Smooth muscle cell (in vitro differentiated cells): Measurements from ENCODE around the gene IRX3. TPM values are rescaled to one million over a fixed set of nuclear protein-coding genes. Genes with fewer than 3 reads are reported as not detected.

Source experiments
- DNase-seq: peaks from one replicate; lab custom pipeline; 2025; ENCODE audit not compliant: unreplicated experiment; lab: John Stamatoyannopoulos, UW
- H2AFZ ChIP-seq: fragments of 200-600 bp; sonication (generic); 2 replicates; pipeline ENCODE4 v1.6.0; 2016; ENCODE audit warnings: antibody characterized with exemption, low read depth, mild to moderate bottlenecking
- H3F3A ChIP-seq: fragments of 200-600 bp; sonication (generic); 2 replicates; pipeline ENCODE4 v1.6.0; 2017; ENCODE audit warnings: antibody characterized with exemption, low read depth
- H3K27ac ChIP-seq: fragments of 200-600 bp; sonication (generic); 2 replicates; pipeline ENCODE4 v1.5.1; 2016; ENCODE audit warnings: low read depth, mild to moderate bottlenecking
- H3K27me3 ChIP-seq: fragments of 200-600 bp; sonication (generic); 2 replicates; pipeline ENCODE4 v1.6.1; 2016; ENCODE audit warnings: low read depth, mild to moderate bottlenecking
- H3K36me3 ChIP-seq: fragments of 200-600 bp; sonication (generic); 2 replicates; pipeline ENCODE4 v1.5.1; 2016; ENCODE audit warnings: low read depth
- H3K4me1 ChIP-seq: fragments of 200-600 bp; sonication (generic); 2 replicates; pipeline ENCODE4 v1.5.1; 2016; ENCODE audit warnings: low read depth
- H3K4me2 ChIP-seq: fragments of 200-600 bp; sonication (generic); 2 replicates; pipeline ENCODE4 v1.6.0; 2016; ENCODE audit warnings: mild to moderate bottlenecking
- H3K4me3 ChIP-seq: fragments of 200-600 bp; sonication (generic); 2 replicates; pipeline ENCODE4 v1.5.1; 2016; ENCODE audit warnings: mild to moderate bottlenecking
- H3K79me2 ChIP-seq: fragments of 200-600 bp; sonication (generic); 2 replicates; pipeline ENCODE4 v1.6.0; 2016; ENCODE audit warnings: low read depth, mild to moderate bottlenecking
- H3K9ac ChIP-seq: fragments of 200-600 bp; sonication (generic); 2 replicates; pipeline ENCODE4 v1.6.0; 2016; ENCODE audit warnings: low read depth
- H3K9me3 ChIP-seq: fragments of 200-600 bp; sonication (generic); replicated peaks from 2 replicates; pipeline ENCODE4 v1.5.1; 2016; ENCODE audit warnings: low read depth
- H4K20me1 ChIP-seq: fragments of 200-600 bp; sonication (generic); 2 replicates; pipeline ENCODE4 v1.6.0; 2016; ENCODE audit warnings: low read depth
- WGBS: methylation state at CpG from one replicate; pipeline ENCODE4 v1.1.7; 2016; ENCODE audit warnings: low lambda C conversion rate; 5-methylcytosine and 5-hydroxymethylcytosine counted together
- polyA plus RNA-seq: library from polyadenylated mRNA; unstranded; fragments of >200 nt; fragmentation: Nextera tagmentation; extraction: Ambion mirVana; gene quantifications from 2 replicates; pipeline ENCODE4 v1.2.1, GENCODE V29; 2016
- total RNA-seq: library from RNA; depleted of rRNA; stranded (reverse); fragments of >200 nt; gene quantifications from 2 replicates; pipeline ENCODE4 v1.2.3, GENCODE V29; 2014
- TF ChIP-seq, protein P1 (sequence below): fragments of 200-600 bp; sonication (generic); IDR thresholded peaks from 2 replicates; pipeline ENCODE4 v1.5.1; 2017; ENCODE audit warnings: borderline replicate concordance, mild to moderate bottlenecking, antibody characterized with exemption; ENCODE audit not compliant: insufficient read depth, poor library complexity, severe bottlenecking

IRX3 gene
- total and polyA plus RNA-seq, 2 experiments from 2014 or later = 0.49 to 3.1 TPM

GRCh38 chr16:54290833-54291655, 4.5 kb upstream of the IRX3 start:
- H3K4me2 ChIP-seq = peak overlapping the region; percentile 35
- H3K4me3 ChIP-seq = no peak overlapping the region
- H3K79me2 ChIP-seq = no peaks in the 10 kb centered on the region
- H2AFZ ChIP-seq = no peak overlapping the region
- H3K4me1 ChIP-seq = peaks cover 17% of the 10 kb centered on the region
- DNase-seq = no peak
- H3K36me3 ChIP-seq = no peaks in the 10 kb centered on the region
- 3% methylated on average over 45 of the region's 46 CpGs for WGBS
- H3K9ac ChIP-seq = no peak overlapping the region
- H3K9me3 ChIP-seq = no peaks in the 10 kb centered on the region
- H3K27ac ChIP-seq = no peak overlapping the region
- no peaks in the 10 kb centered on the region for H3F3A ChIP-seq
- TF ChIP-seq, protein P1, sequence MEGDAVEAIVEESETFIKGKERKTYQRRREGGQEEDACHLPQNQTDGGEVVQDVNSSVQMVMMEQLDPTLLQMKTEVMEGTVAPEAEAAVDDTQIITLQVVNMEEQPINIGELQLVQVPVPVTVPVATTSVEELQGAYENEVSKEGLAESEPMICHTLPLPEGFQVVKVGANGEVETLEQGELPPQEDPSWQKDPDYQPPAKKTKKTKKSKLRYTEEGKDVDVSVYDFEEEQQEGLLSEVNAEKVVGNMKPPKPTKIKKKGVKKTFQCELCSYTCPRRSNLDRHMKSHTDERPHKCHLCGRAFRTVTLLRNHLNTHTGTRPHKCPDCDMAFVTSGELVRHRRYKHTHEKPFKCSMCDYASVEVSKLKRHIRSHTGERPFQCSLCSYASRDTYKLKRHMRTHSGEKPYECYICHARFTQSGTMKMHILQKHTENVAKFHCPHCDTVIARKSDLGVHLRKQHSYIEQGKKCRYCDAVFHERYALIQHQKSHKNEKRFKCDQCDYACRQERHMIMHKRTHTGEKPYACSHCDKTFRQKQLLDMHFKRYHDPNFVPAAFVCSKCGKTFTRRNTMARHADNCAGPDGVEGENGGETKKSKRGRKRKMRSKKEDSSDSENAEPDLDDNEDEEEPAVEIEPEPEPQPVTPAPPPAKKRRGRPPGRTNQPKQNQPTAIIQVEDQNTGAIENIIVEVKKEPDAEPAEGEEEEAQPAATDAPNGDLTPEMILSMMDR = no peak
- peaks cover 96% of the 10 kb centered on the region for H3K27me3 ChIP-seq
- H4K20me1 ChIP-seq = no peaks in the 10 kb centered on the region

DNA sequence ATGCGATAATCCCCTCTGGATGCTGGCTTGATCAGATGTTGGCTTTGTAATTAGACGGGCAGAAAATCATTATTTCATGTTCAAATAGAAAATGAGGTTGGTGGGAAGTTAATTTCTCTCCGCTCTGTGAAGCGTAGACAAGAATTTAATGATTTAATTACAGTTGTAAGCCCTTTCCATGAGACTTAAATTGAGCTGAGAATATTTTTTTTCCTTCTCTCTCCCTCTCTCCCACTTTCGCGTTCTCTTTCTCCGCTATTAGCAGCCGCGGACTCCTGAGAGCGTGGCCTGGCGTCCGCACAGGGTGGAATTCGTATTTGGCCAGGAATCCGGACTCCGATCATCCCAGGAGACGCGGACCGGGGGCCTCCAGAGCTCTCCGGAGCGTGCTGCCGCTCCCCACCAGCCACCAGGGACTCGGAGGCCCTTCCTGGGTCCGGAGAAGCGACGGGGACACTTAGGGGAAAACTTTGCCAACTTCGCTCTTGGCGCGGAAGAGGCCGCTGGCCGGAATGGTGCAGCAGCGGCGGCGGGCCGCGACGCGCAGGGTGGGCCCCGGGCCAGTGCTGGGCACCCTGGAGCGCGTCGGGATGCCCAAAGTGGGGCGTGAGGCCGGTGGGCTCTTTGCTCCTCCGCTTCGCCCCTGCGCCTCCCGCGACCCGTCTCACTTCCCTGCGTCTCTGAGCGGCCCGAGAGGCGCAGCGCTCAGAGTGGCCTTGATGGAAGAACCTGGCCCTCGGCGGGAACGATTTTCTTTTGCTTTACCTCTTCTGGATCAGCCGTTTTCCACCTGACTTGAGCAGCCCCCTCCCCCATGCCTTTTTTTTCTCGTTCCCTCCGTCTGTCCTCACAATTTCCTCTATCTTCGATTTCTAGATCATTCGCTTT, 3.6 kb upstream of the IRX3 start:
- no peaks in the 10 kb centered on the region for H3F3A ChIP-seq
- H3K4me3 ChIP-seq = no peak overlapping the region
- H3K9ac ChIP-seq = no peak overlapping the region
- DNase-seq = no peak
- H3K79me2 ChIP-seq = no peaks in the 10 kb centered on the region
- WGBS = 2% methylated on average over 50 of the region's 62 CpGs
- H3K4me2 ChIP-seq = peak overlapping the region; percentile 76
- no peak overlapping the region for H2AFZ ChIP-seq
- no peaks in the 10 kb centered on the region for H3K36me3 ChIP-seq
- H3K27me3 ChIP-seq = peaks cover 96% of the 10 kb centered on the region
- H3K27ac ChIP-seq = no peak overlapping the region
- H3K4me1 ChIP-seq = peaks cover 17% of the 10 kb centered on the region
- no peaks in the 10 kb centered on the region for H4K20me1 ChIP-seq
- H3K9me3 ChIP-seq = no peaks in the 10 kb centered on the region
- TF ChIP-seq, protein P1 = no peak

DNA sequence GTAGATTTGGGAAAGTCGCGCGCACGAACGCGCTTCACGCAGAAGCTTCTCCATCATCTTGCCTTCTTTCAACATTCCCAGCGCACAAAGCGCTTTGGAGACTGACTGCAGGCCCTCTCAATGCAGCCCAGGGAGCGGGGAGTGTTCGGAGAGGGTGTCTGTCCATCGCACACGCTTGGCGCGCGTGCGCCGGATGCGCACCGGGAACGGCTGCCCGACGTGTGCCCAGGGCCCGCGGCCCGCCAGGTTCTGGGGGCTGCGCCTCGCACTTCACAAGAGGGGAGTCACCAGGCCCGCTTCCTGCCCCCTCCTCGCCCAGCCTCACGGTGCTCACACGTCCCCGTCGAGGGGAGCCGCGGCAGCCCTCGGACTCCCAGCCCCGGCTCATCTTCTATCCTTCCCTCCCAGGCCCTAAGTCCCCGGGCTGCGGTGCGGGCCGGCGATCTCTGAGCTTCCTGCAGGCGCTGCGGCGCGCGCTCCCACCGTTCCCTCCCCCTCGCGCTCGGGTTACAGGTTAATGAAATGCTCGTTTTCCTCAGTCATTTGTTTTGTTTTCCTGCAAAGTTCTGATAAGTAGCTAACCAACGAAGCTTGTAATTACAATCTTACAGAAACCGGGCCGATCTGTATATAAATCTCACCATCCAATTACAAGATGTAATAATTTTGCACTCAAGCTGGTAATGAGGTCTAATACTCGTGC, 2.8 kb upstream of the IRX3 start:
- peaks cover 17% of the 10 kb centered on the region for H3K4me1 ChIP-seq
- no peaks in the 10 kb centered on the region for H3K9me3 ChIP-seq
- no peak for DNase-seq
- H3K27ac ChIP-seq = no peak overlapping the region
- H3K79me2 ChIP-seq = no peaks in the 10 kb centered on the region
- no peaks in the 10 kb centered on the region for H3F3A ChIP-seq
- no peak overlapping the region for H2AFZ ChIP-seq
- no peaks in the 10 kb centered on the region for H3K36me3 ChIP-seq
- H3K4me3 ChIP-seq = no peak overlapping the region
- peaks cover 96% of the 10 kb centered on the region for H3K27me3 ChIP-seq
- 2% methylated on average over 56 of the region's 57 CpGs for WGBS
- H4K20me1 ChIP-seq = no peaks in the 10 kb centered on the region
- no peak overlapping the region for H3K4me2 ChIP-seq
- TF ChIP-seq, protein P1 = no peak
- H3K9ac ChIP-seq = no peak overlapping the region
